NOMO-1 treated with dmso at 0.1 percent for 144 hours (cell line): ENCODE measurements around the gene PLEKHM2.

ENCODE experiments used
- DNase-seq: peaks from one replicate; lab custom pipeline; 2025; ENCODE audit not compliant: unreplicated experiment; lab: John Stamatoyannopoulos, UW

The PLEKHM2 gene

GRCh38 chr1:15701784-15702183 is 17.7 kb downstream of the PLEKHM2 start:
- DNase-seq: no peak

- DNase-seq: no peak
These were observed 18.8 kb downstream of the PLEKHM2 start for GRCh38 chr1:15702722-15703550.

- no peak for DNase-seq
These were observed 19.4 kb downstream of the PLEKHM2 start for GRCh38 chr1:15703562-15703961.

DNA sequence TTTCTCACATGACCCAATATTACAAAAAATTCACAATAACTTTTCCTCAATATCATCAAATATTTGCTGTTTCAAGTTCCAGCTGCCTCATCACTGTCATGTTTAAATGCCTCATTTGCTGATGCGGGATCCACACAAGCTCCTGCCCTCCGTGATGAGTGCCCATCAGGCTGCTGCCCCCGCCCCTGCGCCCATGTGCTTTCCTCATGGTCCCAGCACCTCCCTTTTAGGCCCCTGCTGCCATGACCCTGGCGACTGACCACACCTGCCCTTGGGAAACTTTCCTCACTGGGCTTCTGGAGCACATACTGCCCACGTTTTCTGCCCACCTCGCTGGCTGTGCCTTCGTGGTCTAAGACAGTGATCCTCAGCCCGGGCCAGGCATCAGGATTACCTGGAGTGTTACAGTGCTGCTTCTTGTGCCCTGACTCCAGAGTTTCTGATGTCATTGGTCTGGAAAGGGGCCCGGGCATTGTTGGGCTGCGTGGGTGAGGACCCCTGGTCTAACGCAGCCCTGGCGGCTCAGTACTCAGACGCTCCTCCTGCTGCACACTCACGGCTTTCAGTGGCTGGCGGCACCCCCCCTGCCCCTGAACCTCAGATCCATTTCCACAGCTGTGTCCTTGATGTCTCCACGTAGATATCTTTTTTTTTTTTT is 20.5 kb downstream of the PLEKHM2 start:
- DNase-seq: no peak

- DNase-seq: no peak
These were observed 21.1 kb downstream of the PLEKHM2 start for GRCh38 chr1:15705184-15705566.

DNA sequence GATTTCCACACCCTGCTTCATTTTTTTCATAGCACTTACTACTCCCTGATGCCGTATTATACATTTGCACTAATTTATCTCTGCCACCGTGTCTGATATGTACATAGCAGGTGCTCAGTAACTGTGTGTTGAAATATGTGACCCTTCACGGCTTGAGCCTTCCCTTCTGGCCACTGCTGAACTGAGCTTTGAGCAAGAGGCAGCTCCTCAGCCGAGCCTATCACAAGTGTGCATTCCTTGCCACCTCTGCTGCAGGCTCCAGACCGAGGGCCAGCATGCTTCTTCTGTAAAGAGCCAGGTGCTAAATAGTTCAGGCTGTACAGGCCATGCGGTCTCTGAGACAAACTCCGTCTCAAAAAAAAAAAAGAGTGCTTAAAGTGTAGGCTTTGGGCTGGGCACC is 22.6 kb downstream of the PLEKHM2 start:
- DNase-seq: no peak

DNA sequence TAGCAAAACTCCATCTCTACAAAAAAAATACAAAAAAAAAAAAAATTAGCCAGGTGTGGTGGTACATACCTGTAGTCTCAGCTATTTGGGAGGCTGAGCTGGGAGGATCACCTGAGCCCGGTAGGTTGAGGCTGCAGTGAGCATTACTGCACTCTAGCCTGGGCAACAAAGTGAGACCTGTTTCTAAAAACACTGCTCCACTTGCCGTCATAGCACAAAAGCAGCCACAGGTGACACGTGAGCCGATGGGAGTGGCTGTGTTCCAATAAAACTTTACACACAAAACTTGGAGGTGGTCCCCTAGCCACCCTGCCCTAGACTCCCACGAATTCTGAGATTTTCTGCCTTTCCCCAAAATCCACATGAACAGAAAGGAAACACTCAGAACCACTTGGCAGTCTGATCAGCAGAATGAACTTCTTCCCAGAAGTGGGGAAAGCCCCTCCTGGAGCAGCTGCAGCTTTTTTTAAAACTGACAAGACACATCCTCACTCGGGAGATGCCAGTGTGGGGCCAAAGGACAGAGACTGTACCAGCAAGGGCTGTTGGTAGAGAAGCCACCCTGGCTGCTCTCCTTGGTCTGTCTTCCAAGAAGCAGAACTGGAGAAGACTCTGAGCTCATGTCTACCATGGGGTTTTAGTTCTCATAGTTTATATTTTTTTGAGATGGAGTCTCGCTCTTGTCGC is 23.3 kb downstream of the PLEKHM2 start:
- no peak for DNase-seq

- no peak for DNase-seq
These were observed 24.5 kb downstream of the PLEKHM2 start for GRCh38 chr1:15708486-15709137.

GRCh38 chr1:15709226-15709625 is 25.1 kb downstream of the PLEKHM2 start:
- no peak for DNase-seq

DNA sequence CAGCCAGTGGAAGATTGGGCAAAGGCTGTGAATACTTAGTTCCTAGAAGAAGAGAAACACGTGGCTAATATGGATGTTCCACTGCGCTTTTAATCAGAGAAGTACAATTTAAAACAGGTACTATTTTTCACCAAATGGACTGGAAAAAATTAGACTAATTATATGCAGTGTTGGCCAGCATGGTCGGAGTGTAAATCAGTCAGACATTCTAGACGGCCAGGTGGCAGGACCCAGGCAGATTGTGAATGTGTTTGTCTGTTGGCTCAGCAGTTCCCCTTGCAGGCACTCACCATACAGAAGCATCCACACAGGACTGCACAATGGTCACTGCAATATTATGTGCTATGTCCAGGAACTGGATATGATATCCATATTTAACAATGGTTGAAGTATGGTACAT is 28.0 kb downstream of the PLEKHM2 start:
- DNase-seq: no peak

- no peak for DNase-seq
These were observed 30.5 kb downstream of the PLEKHM2 start for GRCh38 chr1:15714406-15715136.

DNA sequence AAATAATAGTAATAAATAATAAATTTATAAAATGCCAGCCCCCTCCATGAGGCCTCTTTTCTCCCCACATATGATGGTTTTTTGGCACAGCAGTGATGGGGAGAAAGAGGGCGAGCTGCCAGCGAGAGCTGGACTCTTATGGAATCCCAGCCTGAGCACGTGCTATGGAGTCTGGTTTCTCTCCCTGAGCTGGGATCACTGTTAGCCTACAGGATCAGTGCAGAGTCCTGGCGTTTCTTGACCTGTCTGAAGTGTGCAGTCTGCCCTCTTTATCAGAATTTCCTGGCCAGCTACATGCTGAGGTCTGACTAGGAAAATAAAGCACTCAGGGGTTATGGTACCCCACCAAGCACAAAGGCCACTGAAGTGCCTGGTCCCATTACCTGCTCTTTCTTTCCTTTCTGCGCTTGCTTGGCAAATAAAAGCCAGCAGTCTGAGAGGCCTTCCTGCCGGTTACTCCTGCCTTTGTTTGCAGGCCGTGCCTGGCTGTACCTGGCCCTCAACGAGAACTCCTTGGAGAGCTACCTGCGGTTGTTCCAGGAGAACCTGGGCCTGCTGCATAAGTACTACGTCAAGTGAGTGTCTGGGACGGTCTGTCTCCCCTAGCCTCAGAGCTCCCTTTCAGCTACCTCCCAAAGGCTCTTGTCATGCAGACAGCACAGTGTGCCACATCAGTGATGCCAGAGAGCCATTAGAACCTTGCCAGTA is 33.5 kb downstream of the PLEKHM2 start:
- no peak for DNase-seq

DNA sequence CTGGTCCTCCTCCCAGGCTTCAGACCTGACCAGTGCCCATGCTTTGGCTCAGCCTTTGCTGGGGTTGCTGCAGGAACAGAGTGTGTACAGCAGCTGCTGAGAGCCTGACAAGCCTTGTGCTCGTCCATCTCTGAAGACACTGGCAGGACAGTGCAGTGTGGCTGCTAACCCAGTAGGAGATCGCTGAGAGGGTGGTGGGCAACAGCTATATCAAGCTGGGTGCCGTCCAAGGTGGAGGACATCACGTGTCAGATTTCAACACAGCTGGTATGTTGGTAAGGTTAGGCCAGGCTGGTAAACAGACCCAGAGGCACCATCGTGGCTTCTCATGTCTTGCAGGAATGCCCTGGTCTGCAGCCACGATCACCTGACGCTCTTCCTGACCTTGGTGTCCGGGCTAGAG is 34.1 kb downstream of the PLEKHM2 start:
- DNase-seq: no peak

GRCh38 chr1:15719381-15720120 is 35.4 kb downstream of the PLEKHM2 start:
- no peak for DNase-seq

DNA sequence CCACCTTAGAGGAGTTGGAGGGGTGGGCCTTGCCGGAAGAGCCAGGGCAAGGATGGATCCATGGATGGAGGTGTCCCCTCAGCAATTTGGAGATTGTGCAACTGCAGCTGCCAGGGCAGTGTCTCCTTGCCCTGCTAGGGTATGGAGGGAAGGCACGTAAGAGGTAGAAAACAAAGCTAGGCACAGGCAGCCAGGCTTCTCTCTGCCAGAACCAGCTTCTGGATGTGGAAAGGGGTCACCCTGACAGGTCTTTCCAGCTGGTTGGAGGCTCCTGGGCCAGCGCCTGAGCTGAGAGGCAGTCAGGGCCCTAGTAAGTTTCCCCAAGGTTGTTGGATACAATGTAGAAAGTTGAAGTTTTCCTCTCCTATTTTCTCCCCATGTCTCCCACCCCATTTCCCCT is 36.7 kb downstream of the PLEKHM2 start:
- DNase-seq: no peak

DNA sequence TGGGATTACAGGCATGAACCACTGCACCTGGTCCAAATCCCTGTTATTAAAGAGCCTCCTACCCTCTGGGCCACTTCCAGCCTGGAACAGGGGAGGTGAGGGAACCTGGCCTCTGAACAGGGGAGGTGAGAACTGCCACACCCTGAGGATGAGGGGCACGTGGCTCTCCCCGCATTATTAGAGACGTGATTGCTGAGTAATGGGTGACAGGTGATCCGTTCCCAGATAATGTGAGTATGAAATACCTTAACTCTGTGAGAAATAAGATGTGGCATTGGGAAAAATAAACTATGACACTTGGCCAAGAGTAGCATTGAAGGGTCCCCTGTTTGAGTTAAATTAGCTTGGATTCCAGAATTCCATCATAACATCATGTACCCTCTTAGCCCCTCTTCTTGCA is 38.3 kb downstream of the PLEKHM2 start:
- no peak for DNase-seq

DNA sequence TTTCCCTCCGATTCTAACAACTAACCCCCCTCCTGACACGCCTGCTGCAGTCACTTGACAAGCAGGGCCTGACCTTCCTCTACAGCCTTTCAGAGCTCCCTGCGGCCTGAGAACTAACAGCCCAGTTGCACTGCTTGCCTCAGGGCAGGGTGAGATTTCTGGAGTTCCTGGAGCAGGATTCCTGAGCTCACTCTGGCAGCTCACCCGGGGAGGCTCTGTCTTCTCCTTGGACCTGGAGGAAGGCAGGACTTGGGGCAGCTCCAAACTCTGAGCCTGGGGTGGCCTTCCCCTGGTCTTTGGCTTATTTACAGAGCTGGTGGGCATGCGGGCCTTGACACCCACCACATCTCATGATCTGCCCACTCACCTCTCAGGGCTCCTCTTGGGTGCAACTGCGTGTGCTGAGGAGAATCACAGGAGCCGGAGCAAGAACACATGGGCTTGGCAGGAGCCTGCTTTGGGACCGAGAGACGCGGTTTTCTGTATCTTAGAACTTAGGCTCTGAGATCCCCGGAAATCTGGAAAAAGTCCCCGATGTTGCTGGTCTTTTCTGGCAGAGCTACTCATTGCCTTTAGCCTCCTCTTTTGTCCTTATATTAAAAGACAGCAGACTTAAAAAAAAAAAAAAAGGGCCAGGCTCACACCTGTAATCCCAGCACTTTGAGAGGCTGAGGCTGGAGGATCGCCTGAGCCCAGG is 38.9 kb downstream of the PLEKHM2 start:
- no peak for DNase-seq

GRCh38 chr1:15723631-15724246 is 39.6 kb downstream of the PLEKHM2 start:
- DNase-seq: no peak
